GM23248 (cell line): ENCODE data around the gene LDB2. TPM values are rescaled to one million over a fixed set of nuclear protein-coding genes. Genes with fewer than 3 reads are reported as not detected.

ENCODE experiments used
- DNase-seq: peaks from one replicate; pipeline ENCODE4 v3.0.0-alpha.2; 2015
- H2AFZ ChIP-seq: fragments of 200-600 bp; sonication (generic); 2 replicates; pipeline ENCODE4 v1.6.1; 2016; ENCODE audit warnings: antibody characterized with exemption
- H3F3A ChIP-seq: fragments of 200-600 bp; sonication (generic); 2 replicates; pipeline ENCODE4 v1.6.1; 2016; ENCODE audit warnings: mild to moderate bottlenecking, antibody characterized with exemption, mixed run types; ENCODE audit not compliant: insufficient read depth
- H3K27ac ChIP-seq: fragments of 200-600 bp; sonication (generic); 2 replicates; pipeline ENCODE4 v1.5.1; 2016; ENCODE audit warnings: mild to moderate bottlenecking
- H3K27me3 ChIP-seq: fragments of 200-600 bp; sonication (generic); replicated peaks from 2 replicates; pipeline ENCODE4 v1.6.1; 2016; ENCODE audit warnings: mild to moderate bottlenecking; ENCODE audit not compliant: insufficient read depth
- H3K36me3 ChIP-seq: fragments of 200-600 bp; sonication (generic); 2 replicates; pipeline ENCODE4 v1.6.1; 2016; ENCODE audit warnings: low read depth, mild to moderate bottlenecking
- H3K4me1 ChIP-seq: fragments of 200-600 bp; sonication (generic); 2 replicates; pipeline ENCODE4 v1.6.1; 2016; ENCODE audit warnings: mild to moderate bottlenecking; ENCODE audit not compliant: insufficient read depth
- H3K4me2 ChIP-seq: fragments of 200-600 bp; sonication (generic); one replicate; pipeline ENCODE4 v1.6.1; 2016; ENCODE audit warnings: mild to moderate bottlenecking; ENCODE audit not compliant: unreplicated experiment
- H3K4me3 ChIP-seq: fragments of 200-600 bp; sonication (generic); 2 replicates; pipeline ENCODE4 v1.5.1; 2016; ENCODE audit warnings: mild to moderate bottlenecking
- H3K79me2 ChIP-seq: fragments of 200-600 bp; sonication (generic); 2 replicates; pipeline ENCODE4 v1.6.1; 2016; ENCODE audit warnings: mild to moderate bottlenecking; ENCODE audit not compliant: insufficient read depth
- H3K9ac ChIP-seq: fragments of 200-600 bp; sonication (generic); 2 replicates; pipeline ENCODE4 v1.6.1; 2016; ENCODE audit warnings: mild to moderate bottlenecking
- H3K9me2 ChIP-seq: fragments of 200-600 bp; sonication (generic); 2 replicates; pipeline ENCODE4 v1.6.1; 2016; ENCODE audit warnings: mixed run types, mild to moderate bottlenecking, moderate library complexity; ENCODE audit not compliant: insufficient read depth
- H3K9me3 ChIP-seq: fragments of 200-600 bp; sonication (generic); one replicate; pipeline ENCODE4 v1.6.1; 2017; ENCODE audit warnings: low read depth
- H4K20me1 ChIP-seq: fragments of 200-600 bp; sonication (generic); 2 replicates; pipeline ENCODE4 v1.6.0; 2016; ENCODE audit not compliant: insufficient read depth
- EZH2 ChIP-seq: fragments of 200-600 bp; sonication (generic); IDR thresholded peaks from 2 replicates; pipeline ENCODE4 v1.6.1; 2018; ENCODE audit warnings: antibody characterized with exemption, mild to moderate bottlenecking; ENCODE audit not compliant: insufficient read depth, poor library complexity, severe bottlenecking
- EZH2phosphoT487 ChIP-seq: fragments of 200-600 bp; sonication (generic); IDR thresholded peaks from 2 replicates; pipeline ENCODE4 v1.6.1; 2018; ENCODE audit warnings: antibody characterized with exemption, moderate library complexity, mild to moderate bottlenecking, low read depth; ENCODE audit not compliant: insufficient read depth
- WGBS, 2 experiments: methylation state at CpG; one replicate each; pipeline ENCODE4 v1.1.6; 2015 to 2017; ENCODE audit warnings: low lambda C conversion rate in 2 of 2, low coverage in 1 of 2; ENCODE audit errors: missing lambda C conversion rate in 2 of 2; 5-methylcytosine and 5-hydroxymethylcytosine counted together
- in situ Hi-C: fragments of 300-500 bp; cut with MboI; formaldehyde crosslinking; loops from 2 replicates; pipeline ENCODE4 v1.15.0; 2020
- polyA plus RNA-seq: library from polyadenylated mRNA; unstranded; fragments of >200 nt; fragmentation: Nextera tagmentation; extraction: Ambion mirVana; gene quantifications from 2 replicates; pipeline ENCODE4 v1.2.1, GENCODE V29; 2016
- total RNA-seq: library from RNA; depleted of rRNA; stranded (reverse); fragments of >200 nt; shearing (Covaris generic); gene quantifications from 2 replicates; pipeline ENCODE4 v1.2.3, GENCODE V29; 2014

LDB2 gene
- total and polyA plus RNA-seq, 2 experiments from 2014 or later, result 52.8 to 76.6 TPM

- H3K4me2 ChIP-seq, result no peak overlapping the region
- H4K20me1 ChIP-seq, result no peaks in the 10 kb centered on the region
- no peaks in the 10 kb centered on the region for H3K9me2 ChIP-seq
- WGBS, 2 experiments, result 52 to 56% methylated on average over 3 of the region's 3 CpGs
- H3K4me1 ChIP-seq, result peaks cover 6% of the 10 kb centered on the region; the same call in 1 of the 2 replicates
- H3K27me3 ChIP-seq, result no peaks in the 10 kb centered on the region
- no peak overlapping the region for H3K9ac ChIP-seq
- no peak overlapping the region for H3K4me3 ChIP-seq
- no peak overlapping the region for H2AFZ ChIP-seq
- no peaks in the 10 kb centered on the region for H3K36me3 ChIP-seq
- no peak overlapping the region for H3K27ac ChIP-seq
- DNase-seq, result no peak
- H3K79me2 ChIP-seq, result no peaks in the 10 kb centered on the region; the same call in 1 of the 2 replicates
- no peak for TF ChIP-seq EZH2phosphoT487
- TF ChIP-seq EZH2, result no peak
- H3K9me3 ChIP-seq, result no peaks in the 10 kb centered on the region
- in situ Hi-C loops, result no loop called here
- H3F3A ChIP-seq, result no peaks in the 10 kb centered on the region
These were observed 166.6 kb downstream of the LDB2 start for GRCh38 chr4:16731776-16732380.

GRCh38 chr4:16730522-16731205, 167.8 kb downstream of the LDB2 start:
- TF ChIP-seq EZH2phosphoT487, result no peak
- TF ChIP-seq EZH2, result no peak
- H3K4me1 ChIP-seq, result peaks cover 6% of the 10 kb centered on the region; the same call in 1 of the 2 replicates
- no peaks in the 10 kb centered on the region for H3K9me2 ChIP-seq
- H3K9me3 ChIP-seq, result no peaks in the 10 kb centered on the region
- H3K4me2 ChIP-seq, result no peak overlapping the region
- no peak overlapping the region for H3K4me3 ChIP-seq
- H3K27me3 ChIP-seq, result no peaks in the 10 kb centered on the region
- H3K9ac ChIP-seq, result no peak overlapping the region
- 76 to 78% methylated on average over 3 of the region's 3 CpGs for WGBS, 2 experiments
- H3K36me3 ChIP-seq, result no peaks in the 10 kb centered on the region
- H3F3A ChIP-seq, result no peaks in the 10 kb centered on the region
- H3K79me2 ChIP-seq, result peaks cover 6% of the 10 kb centered on the region; the same call in 1 of the 2 replicates
- no peak for DNase-seq
- H2AFZ ChIP-seq, result no peak overlapping the region
- in situ Hi-C loops, result no loop called here
- no peak overlapping the region for H3K27ac ChIP-seq
- H4K20me1 ChIP-seq, result no peaks in the 10 kb centered on the region

GRCh38 chr4:16729336-16729735, 169.1 kb downstream of the LDB2 start:
- peaks cover 6% of the 10 kb centered on the region; the same call in 1 of the 2 replicates for H3K4me1 ChIP-seq
- no peaks in the 10 kb centered on the region for H3F3A ChIP-seq
- WGBS, 2 experiments, result 43 to 47% methylated on average over 7 of the region's 7 CpGs
- no peak for DNase-seq
- H4K20me1 ChIP-seq, result no peaks in the 10 kb centered on the region
- in situ Hi-C loops, result no loop called here
- TF ChIP-seq EZH2phosphoT487, result no peak
- H3K36me3 ChIP-seq, result no peaks in the 10 kb centered on the region
- no peak overlapping the region for H3K27ac ChIP-seq
- no peaks in the 10 kb centered on the region for H3K27me3 ChIP-seq
- no peak overlapping the region for H3K9ac ChIP-seq
- no peak overlapping the region for H3K4me2 ChIP-seq
- H2AFZ ChIP-seq, result peak overlapping the region; percentile 1; the same call in 1 of the 2 replicates
- no peaks in the 10 kb centered on the region for H3K9me3 ChIP-seq
- H3K9me2 ChIP-seq, result no peaks in the 10 kb centered on the region
- H3K79me2 ChIP-seq, result peaks cover 6% of the 10 kb centered on the region; the same call in 1 of the 2 replicates
- no peak overlapping the region for H3K4me3 ChIP-seq

GRCh38 chr4:16728849-16729248, 169.6 kb downstream of the LDB2 start:
- Histone ChIP-seq H3K27ac (no peak overlapping the region), H3K79me2 (peaks cover 6% of the 10 kb centered on the region; the same call in 1 of the 2 replicates), H4K20me1 (no peaks in the 10 kb centered on the region), H2AFZ (peak overlapping the region; percentile 1; the same call in 1 of the 2 replicates), H3K4me2 (no peak overlapping the region), H3K27me3 (no peaks in the 10 kb centered on the region), H3K9me3 (no peaks in the 10 kb centered on the region), H3K36me3 (no peaks in the 10 kb centered on the region), H3K4me3 (no peak overlapping the region), H3K9ac (no peak overlapping the region), H3K9me2 (no peaks in the 10 kb centered on the region), H3K4me1 (peaks cover 6% of the 10 kb centered on the region; the same call in 1 of the 2 replicates), H3F3A (no peaks in the 10 kb centered on the region)
- in situ Hi-C loops, result no loop called here
- 38 to 48% methylated on average over 2 of the region's 2 CpGs for WGBS, 2 experiments
- no peak for TF ChIP-seq EZH2
- TF ChIP-seq EZH2phosphoT487, result no peak
- no peak for DNase-seq
